ENCODE results near the gene NGFR.

Gene NGFR

DNA sequence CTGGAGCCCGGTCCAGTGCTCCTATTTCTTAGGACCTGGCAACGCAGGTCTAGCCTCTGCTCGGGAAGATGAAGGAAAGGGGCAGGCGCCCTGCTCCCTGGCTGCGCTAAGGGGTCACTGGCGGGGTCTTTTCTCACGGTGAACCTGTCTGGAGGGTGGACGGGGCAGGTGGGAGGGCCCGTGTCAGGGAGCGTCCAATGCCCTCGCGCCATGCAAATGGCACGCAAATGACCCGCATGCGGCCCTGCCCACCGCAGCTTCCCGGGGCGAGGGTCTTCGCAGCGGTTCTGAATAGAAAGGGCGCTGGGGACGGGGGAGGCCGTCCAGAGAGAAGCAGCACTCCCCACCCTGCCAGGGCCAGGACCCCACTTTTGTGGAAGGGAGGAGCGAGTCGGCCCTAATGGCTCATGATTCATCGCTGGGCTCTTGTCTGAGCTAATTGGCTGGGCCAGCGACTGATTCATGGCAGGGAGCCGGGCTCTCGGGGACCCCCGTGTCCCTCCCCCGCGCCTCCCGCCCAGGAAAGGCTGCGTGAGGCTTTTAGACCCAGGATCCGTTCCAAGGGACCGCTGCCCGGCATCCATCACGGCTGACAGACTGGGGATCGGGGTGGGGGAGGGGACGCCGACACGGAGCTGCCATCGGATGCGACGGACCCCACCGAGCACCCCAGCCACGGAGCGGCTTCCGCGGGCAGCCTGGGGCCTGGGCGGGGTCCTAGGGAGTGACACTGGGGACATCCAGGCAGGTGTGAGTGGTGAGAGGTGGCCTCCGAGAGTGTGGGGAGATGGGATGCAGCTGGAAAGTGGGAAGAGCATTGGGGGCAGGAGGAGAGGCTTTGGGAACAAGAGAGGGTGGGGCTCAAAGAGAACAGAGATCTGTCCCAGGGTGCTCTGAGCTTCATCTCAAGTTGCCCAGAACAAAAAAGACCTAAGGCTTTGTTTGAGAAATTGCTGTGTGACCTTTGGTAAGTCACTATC lies 25.0 kb upstream of the NGFR start:
- no peak for DNase-seq

GRCh38 chr17:49471089-49471683 lies 23.9 kb upstream of the NGFR start:
- peak; percentile 61 to 82 for DNase-seq

DNA sequence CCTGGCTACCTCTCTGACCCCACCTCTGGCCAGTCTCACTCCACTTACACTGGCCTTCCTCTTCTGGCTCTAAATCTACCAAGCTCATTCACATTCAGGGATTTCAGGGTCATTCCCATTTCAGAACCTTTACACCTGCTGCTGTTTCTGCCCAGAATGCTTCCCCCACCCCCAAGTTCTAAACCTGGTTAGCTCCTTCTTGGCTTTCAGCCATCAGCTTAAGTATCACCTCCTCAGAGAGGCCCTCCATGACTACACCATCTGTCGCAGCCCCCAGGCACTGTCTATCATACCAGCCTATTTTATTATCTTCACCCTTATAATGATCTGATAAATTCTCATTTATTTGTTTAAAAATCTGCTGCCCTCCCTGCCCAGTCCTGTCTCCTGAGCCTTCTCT lies 23.3 kb upstream of the NGFR start:
- DNase-seq, result no peak

DNA sequence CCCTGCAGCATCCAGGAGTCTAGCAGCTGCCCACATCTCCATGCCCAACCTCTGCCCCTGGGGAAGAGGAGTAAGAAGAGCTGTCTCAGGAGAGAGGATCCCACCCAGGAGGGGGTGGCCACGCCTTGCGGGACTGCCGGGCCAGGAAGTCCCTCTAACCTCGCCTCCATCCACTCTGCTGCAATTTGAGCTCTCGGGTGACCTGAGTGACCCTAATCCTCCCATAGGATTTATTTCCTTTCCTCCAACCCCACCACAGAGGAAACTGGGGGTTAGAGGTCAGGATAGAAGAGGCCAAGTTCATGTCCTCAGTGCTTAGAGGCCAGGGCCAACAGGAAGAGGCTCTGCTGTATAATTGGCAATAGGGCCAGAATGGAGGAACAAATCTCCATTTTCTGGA lies 22.6 kb upstream of the NGFR start:
- DNase-seq, result no peak

DNA sequence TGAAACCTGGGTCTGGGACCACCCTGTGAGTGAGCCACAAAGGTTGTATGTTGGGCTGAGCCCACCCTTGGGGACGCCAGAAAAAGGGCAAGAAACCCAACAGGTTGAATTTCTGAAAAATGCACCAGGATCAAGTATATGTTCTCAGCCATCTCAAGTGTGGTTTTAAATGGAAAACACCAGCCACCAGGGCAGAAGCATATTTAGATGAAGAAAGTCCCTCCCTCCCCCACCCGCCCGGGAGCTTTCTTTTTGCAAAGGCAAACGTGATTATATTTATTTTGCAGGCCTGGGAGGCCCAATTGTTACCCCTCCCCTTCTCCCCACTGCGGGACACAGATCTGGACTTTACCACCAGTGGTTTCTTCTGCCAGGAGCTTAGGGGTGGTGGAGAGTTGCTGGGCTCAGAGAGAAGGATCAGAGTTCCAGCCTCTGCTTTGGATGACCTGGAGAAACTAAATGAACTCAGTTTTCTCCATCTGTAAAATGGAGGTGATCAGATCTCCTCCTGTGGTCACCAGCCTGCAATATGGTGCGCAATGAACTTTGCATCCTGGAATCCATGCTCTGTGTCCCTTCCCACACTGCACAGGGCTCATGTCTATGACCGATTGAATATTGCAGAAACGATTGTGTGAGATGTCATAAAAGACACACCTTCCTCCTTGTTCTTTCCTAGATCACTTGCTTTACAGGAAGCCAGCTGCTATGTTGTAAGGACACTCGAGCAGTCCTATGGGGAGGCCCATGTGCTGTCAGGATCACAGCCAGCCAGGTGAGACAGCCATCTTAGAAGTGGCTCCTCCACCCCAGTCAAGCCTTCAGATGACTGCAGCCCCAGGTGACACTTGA lies 21.0 kb upstream of the NGFR start:
- DNase-seq, result no peak

- no peak for DNase-seq
Measured at GRCh38 chr17:49477709-49478108, 17.4 kb upstream of the NGFR start.

DNA sequence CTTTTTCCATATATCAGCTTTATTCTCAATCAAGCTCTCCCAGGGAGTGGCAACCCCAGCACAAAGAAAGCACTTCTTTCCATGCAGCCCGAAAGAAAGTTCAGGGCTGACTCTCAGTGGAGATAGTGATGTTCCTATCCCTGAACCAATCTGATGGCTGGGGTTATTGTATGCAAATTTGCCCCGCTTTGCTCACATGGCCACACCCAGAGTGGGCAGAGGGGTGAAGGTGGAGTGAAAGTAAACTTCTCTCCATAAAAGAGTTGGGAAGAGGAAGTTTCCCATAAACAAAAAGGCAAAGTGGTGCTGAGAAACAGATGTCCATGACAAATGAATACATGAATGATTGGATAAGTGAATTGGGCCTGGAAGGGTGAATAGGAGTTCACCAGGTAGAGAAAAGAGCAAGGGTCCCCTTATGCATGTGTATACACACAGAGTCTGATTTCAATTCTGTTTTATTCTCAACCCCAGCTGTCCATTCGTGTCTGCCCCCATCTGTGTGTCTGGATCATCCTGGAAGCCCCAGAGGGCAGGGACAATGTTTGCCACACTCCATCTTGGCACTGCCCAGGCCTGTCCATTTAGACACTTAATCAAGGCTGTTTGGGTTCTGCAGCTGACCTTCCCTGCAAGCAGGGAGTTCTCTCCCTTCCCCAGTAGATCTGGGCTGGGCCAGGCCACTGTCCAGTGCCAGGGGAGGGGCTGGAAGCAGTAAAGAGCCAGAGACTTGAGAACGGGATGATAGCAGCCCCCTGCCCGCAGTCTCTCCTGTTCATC lies 14.1 kb upstream of the NGFR start:
- no peak for DNase-seq

DNA sequence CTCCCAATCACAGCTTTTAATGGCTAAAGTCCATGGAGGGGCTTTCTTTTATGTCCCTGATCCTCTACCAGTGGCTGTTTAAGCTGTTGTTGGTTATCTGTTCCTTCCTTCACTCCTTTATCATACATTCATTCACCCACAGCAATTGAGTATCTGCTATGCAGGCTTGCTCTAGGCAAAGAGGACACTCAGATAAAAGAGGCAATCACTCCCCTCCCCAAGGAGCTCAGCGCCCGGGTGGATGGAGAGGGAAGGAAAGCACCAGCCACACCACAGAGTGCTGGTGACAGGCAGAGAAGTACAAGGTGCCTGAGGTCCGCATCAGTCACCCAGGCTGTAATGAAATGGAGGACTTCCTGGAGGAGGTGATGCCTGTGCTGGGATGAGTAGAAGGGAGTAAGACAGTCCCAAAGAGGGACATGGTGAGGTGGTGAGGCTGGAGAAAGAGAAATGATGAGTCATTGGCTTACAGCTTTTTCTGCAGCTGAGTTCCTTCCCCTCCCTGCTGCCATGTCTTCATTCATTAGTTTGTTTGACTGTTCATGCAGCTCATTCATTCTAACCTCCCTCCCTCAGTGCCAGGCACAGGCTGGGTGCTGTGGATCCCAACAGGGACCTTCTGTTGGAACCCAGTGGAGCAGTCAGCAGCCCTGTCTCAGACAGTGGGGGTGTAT lies 12.8 kb upstream of the NGFR start:
- DNase-seq, result peak in 1 of 2 donors; percentile 26

DNA sequence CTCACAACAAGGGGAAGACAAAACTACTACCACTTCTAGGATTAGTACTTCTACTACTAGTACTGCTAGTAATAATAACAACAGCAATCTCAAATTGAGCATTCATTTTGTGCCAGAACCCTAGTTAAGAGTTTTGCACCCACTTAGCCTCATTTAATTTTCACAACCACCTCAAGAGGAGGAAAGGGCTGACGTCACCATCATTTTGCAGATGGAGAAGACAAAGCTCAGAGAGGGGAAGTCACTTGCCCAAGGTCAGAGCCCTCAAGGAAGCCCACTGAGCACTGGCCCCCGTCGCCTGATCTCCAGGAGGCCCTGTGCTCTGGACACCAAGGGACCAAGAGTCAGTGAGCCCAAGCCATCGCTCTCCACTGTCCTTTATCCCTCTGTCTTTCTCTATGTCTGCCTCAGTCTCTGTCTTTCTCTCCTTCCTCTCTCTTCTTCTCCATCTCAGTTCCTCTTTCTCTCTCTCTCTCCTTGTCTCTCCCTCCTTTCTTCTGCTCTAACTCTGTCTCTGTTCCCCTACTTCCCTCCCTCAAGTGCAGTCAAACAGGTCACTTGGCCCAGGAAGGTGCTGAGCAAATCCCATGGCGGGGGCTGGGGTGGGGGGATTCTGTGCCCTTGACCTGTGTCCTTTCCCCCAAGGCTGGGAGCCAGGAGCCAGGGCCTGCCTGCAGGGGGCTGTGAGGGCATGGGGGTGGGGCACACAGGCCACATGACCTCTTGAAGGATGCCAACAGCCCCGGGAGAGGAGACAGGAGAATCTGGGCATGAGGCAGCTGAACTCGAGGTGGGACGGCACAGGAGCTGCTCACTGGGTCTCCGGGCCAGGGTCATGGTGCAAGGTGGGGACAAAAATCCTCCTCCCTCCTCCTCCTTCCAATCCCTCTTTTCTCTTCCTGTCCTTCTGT lies 11.2 kb upstream of the NGFR start:
- DNase-seq, result no peak

GRCh38 chr17:49484588-49484987 lies 10.5 kb upstream of the NGFR start:
- DNase-seq, result no peak

- no peak for DNase-seq
Measured at GRCh38 chr17:49486012-49486641, 9.0 kb upstream of the NGFR start.

DNA sequence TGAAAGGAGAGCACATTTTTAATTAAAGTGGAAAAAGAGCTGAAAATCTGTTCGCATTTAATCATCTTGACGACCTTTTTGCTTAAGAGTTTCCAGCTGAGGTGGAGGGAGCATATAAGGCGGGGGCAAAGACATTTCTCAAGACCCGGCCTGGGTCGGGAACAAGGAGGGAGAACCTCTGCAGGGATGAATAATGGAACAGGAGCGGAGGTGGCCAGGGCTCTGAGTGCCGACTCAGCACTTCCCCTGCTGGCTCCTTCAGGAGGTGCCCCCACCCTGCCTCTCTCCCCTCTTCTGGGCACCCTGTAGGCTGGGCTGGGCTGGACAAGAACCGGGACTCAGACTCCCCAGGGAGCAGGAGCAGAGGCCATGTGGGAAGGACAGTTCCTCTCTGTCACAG lies 7.9 kb upstream of the NGFR start:
- DNase-seq, result no peak

GRCh38 chr17:49488612-49489011 lies 6.5 kb upstream of the NGFR start:
- DNase-seq, result no peak

DNA sequence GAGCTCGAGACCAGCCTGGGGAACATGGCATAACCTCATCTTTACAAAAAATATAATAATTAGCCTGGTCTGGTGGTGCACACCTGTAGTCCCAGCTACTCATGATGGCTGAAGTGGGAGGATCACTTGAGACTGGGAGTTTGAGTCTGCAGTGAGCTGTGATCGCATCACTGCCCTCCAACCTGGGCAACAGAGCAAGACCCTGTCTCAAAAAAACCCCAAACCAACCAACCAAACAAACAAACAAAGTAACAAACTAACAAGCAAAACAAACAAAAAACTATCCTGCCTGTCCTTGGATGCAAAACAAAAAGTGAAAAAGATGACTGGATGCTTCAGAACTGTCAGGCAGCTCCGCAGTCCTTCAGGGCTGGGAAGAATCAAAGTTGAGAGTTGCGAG lies 5.7 kb upstream of the NGFR start:
- no peak for DNase-seq

- DNase-seq, result no peak
Measured at GRCh38 chr17:49490276-49490675, 4.8 kb upstream of the NGFR start.

DNA sequence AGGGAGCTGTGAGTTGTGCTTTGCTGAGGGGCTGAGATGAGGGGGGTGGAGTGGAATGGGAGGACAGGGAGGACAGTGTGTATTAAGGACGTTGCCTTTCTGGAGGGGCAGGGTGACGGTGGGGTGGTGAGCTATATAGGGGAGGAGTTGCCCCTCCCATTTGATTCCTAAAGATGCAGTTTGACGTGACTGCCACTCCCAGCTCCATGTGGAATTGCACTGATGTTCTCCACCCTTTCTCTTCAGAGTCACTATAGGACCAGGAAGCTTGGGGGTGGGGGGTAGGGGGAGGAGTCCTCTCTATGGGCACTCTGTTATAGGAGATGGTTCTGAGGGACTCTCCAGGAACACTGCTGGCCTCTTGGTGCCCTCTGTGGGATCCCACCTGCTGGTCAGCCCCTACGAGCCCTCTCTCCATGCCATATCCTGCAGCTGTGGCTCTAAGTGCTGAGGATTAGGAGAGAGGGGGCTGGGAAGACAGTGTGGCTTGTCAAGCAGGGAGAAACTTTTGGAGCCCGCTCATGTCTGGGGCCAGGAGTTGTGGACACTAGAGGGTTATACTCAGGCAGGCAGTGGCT lies 3.8 kb upstream of the NGFR start:
- DNase-seq, result no peak

DNA sequence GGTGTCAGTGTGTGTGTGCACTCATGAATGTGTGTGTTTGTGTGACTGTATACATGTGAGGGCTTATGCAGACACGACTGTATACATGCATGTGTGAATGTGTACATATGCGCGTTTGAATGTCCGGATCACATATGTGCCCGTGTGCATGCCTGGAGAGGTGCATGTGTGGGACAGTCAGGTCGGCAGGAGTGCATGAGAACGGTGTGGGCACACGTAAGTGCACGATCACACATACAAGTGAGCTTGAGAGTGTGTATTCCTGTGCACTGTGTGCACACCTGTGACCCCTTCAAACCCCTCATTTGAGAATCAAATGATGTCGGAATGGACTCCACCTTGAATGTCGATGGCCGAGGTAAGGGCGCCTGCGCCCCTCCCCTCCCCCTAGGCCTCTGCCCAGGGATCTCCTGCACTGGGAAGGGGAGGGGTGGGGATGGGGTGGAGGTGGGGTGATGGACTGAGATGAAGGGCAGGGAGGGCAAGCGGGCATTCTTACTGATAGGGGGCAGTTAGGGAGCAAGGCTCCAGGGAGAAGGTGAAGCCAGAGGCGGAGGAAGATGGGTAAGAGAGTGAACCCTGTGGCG lies 601 bp upstream of the NGFR start:
- DNase-seq, result no peak

- no peak for DNase-seq
Measured at GRCh38 chr17:49495842-49496182, 719 bp downstream of the NGFR start.

GRCh38 chr17:49496183-49496866 lies 1.2 kb downstream of the NGFR start:
- DNase-seq, result peak; percentile 6 to 48
